COLO668 (cell line): ENCODE measurements around the gene MAP4K5.

ENCODE experiments used
- DNase-seq: peaks from one replicate; lab custom pipeline; 2025; ENCODE audit not compliant: unreplicated experiment; lab: John Stamatoyannopoulos, UW

MAP4K5 gene

DNA sequence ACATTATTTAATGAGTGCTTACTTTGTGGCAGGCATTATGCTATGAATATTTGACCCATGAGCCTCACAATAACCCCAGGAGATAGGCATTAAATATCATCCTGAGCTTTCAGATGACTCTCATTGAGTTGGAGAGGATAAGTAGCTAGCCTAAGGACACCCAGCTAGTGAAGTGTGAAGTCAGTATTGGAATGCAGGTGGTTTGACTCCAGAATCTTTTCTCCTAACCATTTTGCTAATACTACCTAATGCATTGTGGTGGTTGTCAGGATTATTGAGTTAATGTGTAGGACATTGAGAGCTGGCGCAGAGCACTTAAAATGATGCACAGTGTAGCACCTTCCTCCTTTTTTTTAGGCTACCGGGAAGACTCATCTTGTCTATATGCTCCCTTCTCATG lies 131.9 kb downstream of the MAP4K5 start:
- no peak for DNase-seq

DNA sequence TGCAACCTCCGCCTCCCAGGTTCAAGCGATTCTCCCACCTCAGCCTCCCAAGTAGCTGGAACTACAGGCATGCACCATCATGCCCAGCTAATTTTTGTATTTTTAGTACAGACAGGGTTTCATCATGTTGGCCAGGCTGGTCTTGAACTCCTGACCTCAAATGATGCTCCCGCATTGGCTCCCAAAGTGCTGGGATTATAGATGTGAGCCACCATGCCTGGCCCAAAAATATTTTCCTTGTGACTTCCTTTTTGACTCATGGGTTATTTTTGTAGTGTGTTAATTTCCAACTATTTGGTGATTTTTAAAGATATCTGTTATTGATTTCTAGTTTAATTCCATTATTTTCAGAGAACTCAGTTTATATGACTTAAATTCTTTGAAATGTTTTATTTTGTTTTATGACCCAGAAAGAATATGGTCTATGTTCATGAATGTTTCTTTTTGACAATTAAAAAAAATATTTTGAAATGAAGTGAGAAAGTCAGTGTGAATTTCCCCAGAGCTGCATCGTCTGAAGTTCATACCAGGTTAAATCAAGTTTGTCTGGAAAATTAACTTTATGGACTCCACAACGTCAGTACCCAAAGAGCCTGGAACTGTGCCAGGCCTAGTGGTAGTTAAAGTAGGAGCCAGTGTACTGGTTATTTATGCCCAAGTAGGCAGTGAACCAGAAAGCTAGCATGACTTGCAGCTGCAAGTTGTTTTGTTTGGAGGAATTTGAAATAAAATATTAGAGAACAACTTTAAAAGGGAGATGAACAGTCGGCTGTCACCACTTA lies 132.9 kb downstream of the MAP4K5 start:
- DNase-seq, result no peak

DNA sequence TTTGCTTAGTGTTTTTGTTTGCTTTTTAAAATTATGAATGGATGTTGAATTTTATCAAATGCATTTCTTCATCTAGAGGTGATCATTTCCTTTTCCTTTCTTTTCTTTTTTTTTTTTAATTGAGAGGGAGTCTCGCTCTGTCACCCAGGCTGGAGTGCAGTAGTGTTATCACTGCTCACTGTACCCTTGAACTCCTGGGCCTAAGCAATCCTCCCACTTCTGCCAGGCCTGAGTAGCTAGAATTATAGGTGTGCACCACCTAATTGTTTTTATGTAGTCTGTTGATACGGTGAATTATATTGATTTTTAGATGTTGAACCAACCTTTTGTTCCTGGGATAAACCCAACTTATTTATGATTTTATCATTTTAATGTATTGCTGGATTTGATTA lies 134.2 kb downstream of the MAP4K5 start:
- no peak for DNase-seq

DNA sequence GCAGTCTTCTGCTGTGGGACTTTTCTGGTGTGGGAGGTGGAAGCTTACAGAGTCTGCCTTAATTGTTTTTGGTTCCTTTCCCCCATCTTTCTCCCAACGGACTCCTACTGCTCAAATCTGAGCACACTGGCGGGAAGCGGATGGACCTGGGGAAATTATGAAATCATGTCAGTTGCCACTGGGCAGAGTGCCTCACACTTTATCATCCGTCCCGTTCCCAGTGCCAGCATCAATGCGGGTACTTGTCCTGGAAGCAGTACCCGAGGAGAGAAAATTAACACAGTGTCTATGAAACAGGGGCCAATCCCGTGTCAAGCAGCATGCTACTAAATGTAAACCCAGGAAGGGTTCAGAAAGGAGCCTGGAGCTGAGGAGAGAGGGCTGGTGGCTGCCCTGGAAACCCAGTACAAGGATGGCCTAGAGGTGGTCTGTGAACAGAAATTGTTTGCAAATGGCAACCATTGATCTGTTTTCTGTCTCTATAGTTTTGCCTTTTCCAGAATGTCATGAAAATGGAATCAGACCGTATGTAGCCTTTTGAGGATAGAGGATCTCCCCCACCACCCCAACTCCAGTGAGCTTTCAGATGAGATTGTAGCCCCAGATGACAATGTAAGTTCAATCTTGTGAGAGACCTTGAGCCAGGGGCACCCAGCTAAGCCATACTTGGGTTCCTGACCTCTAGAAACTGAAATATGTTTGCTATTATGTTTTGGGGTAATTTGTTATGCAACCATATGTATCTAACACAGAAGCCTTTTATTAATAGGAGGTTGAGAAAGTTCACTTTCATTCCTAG lies 134.8 kb downstream of the MAP4K5 start:
- DNase-seq, result no peak

DNA sequence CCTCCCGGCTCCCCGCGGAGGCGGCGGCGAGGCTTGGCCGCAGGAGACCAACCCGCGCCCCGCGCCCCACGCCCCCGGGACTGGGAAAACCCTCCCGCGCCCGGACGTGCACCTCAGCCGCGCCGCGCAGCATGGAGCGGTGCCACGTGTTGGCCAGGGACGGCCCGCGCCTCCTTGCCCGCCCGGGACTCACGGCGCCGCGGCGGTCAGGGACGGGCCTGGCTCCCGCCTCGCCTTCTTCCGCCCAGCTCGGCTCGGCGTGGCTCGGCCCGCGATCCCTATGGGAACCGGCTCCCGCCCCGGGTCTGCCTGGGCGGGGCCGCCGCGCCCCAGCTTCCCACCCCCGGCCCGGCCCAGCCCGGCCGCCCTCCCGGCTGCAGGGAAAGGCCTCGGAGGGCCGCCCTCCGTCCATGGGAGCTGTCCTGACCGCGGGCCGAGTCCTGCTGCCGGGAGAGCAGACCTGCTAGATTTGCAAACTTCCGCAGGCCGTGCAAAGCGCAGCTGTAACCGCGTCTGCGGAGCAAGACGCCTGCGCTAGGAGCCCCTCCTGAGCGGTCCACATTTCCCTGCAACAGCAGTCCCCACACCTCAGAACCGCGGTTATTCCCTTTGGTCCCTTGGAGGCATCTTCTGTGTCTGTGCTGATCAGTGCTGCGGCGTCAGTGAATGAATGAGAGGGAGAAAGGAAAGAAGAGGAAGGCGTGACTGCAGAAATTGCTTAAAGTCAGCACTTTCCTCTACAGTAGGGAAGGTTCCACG lies 135.6 kb downstream of the MAP4K5 start, which contains the start of gene CDKL1:
CDKL1 (minus strand) TSS at position 251 of the 759 bp plus-strand sequence. CDS start 1,013 bp downstream, outside the sequence.
- DNase-seq, result peak; percentile 84

DNA sequence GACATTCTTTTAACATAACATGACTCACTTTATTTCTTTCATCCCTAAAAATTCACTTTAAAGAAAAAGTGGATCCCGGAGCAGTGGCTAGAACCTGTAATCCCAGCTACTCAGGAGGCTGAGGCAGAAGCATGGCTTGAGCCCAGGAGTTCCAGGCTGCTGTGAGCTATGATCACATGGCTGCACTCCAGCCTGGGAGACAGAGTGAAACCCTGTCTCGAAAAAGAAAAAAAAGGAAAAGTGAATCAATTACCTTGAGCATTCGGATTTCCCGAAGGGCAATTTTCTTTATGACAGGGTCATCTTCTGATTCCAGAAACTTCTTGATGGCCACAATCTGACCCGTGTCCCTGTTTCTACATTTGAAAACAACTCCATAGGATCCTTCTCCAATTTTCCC lies 136.9 kb downstream of the MAP4K5 start:
- DNase-seq, result no peak

DNA sequence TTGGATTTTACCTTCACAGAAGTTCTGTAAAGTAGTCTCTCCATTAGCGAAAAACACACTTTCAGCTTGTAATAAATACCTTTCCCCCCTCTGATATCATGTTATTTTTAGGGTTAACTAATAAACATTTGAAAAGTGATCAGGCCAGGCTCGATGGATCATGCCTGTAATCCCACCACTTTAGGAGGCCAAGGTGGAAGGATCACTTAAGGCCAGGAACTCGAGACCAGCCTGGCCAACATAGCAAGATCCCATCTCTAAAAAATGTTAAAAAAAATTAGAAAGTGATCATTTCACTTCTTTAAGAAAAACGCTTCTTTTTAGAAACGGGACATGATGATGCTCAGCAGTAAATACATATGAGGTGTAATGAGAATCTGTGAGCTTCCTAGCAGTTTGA lies 137.7 kb downstream of the MAP4K5 start:
- DNase-seq, result no peak

DNA sequence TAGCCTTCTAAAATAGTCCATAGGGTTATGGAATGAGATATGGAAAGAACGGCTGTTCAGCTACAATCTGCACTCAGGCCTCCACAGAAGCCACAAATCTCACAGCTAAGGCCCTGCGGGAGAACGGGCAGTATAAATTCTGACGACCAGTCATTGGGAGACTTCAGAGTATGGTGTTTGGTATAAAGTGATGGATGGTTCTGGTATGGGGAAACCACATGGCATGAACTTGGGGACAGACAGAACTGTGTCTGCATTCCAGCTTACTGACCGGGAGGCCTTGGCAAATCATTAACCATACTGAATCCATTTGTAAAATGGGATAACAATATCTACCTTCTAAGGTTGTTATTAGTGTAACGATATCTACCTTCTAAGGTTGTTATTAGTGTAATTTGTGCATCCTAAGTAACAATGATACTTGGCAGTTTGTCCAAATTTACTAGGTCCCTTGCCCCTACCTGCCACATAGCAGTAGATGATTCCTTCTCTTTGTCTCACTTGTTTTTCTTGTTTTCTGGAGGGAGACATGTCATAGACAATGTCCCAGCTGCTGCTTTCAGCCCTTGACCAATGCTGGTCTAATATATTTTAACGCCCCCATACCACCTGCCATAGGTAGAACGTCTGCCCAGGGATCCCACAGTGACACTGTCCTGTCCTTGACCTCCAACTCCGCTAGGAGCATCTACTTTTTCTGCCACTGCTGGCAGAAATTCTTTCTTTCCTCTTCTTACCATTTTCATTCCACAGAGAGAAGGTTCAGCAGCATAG lies 142.5 kb downstream of the MAP4K5 start:
- no peak for DNase-seq

DNA sequence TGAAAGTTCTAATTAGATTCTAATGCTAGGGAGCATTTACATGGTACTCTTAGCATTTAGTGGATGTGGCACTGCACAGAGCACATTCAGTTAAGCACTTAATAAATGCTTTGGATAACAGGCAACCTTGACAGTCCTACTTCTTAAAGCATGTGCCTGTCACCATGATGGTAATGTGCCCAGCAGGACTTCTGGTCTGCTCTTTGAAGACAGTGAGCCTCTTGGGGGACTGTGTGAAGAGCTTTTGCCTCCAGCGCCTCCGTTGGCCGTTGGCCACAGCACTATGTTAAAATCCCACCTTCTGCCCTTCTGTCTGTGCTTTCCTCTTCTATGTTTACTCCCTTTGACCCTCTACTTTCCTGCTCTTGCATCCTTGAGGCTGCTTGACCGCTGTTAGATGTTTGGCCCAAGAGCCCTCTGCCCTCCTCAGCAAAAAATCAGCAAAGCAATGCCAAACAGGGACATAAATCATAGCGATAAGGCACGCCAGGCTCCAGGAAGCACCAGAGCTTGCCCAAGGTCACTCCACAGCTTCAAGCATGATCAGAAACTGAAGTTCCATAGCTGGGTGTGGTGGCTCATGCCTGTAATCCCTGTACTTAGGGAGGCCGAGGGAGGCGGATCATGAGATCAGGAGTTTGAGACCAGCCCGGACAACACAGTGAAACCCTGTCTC lies 144.0 kb downstream of the MAP4K5 start:
- DNase-seq, result no peak

DNA sequence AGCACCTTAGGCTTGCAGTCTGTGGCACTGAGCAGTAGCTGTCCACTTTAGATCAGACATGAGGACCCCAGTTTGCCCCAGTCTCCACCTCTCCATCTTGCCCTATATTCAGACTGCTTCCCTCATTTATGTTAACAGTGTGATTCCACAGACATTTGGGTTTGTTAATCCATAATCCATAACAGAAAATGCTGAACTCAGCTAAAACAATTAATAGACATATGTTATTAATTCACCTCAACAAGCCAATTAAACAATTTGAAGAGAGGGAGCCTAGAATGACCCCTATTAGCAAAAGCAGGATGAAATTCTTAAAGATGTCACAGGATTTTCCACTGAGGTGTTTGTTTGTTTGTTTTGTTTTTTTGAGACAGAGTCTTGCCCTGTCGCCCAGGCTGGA lies 144.8 kb downstream of the MAP4K5 start:
- DNase-seq, result no peak

DNA sequence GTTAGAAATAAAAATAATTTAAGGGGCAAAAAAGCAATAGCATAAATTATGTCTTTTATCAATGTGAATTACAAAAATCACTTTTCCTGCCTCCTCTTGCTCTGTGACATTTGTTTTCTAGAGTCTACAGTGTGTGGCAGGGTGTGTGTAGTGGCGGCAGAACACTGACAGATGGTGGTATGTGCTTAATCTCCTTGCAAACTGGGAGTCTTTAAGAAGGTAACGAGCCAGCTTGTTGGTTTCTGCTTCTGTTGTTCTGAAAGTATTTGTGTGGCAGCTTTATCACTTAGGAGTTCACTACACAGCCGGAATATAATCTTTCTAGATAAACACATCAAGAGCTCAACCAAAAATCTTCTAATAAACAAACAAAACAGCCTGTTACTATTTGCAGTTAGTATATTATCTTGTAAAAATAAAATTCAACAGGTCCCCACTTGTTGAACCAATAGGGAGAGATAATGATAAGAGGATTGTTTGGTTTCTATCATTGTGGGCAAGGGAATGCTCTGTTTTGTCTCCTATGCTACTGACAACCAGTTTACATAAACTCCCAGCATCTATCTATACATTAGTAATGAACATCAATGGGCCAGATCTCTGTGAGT lies 148.6 kb downstream of the MAP4K5 start:
- no peak for DNase-seq

DNA sequence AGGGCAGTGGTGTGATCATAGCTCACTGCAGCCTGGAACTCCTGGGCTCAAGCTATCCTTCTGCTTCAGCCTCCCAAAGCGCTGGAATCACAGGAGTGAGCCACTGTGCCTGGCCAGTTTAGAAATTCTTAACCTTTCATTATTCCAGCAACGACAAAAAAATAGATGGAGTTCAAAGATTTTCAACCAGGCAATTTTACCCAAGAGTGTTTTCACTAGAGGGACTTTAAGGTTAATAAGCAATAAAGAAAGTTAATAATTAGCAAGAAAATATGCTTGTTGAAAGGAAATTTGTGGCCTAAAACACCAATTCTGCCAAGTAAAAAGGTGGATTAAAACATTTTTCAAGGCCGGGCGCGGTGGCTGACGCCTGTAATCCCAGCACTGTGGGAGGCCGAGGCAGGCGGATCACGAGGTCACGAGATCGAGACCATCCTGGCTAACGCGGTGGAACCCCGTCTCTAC lies 150.5 kb downstream of the MAP4K5 start:
- no peak for DNase-seq

DNA sequence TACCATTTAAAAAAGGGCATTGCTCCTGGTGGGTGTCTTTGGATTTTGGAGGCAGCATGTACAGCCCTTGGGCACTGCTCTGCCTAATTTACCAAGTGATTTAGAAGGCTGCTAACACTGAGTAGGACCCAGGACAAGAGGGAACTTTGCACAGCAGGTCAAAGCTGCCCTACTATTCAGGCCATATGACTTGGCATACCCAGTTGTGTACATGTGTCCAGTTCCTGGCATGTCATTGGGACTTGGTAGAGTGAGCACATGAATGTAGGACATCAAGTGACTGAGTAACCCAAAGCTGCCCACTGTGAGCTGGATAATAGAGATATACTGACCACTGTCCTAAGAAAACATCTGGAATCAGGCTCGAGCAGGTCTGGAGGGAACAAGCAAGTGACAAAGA lies 151.4 kb downstream of the MAP4K5 start:
- no peak for DNase-seq

DNA sequence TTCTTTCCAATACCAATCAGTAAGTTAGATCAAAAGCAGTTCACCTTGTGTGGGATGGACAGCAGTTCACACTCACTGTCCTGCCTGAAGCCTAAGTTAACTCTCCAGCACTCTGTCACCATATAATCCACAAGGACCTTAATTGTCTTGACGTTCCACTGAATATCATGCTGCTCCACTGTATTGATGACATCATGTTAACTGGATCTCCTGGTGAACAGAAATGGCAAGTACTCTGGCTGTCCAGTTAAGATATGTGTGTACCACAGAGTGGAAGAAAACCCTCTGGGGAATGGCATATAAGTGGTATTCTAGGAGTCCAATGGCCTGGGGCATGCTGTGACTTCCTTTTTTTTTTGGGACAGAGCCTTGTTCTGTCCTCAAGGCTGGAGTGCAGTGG lies 151.9 kb downstream of the MAP4K5 start:
- no peak for DNase-seq

DNA sequence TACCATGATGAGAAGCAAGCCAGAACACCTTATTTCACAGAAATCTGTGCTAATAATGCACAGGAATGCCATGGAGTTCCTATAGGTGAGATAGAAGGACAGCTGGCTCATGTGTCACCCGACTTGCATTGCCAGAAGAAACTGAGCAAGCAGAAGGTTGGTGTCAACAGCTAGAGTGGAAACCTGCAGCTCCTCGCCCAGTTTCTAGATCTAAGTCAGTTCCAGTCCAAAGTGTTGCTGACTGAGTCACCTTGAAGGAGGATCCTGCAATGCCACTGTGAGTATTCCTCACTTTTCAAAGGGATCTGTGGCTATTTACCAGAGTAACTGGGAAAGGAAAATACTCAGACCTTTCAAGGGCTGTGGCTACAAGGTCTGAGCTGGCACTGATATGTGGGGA lies 152.8 kb downstream of the MAP4K5 start:
- DNase-seq, result no peak

DNA sequence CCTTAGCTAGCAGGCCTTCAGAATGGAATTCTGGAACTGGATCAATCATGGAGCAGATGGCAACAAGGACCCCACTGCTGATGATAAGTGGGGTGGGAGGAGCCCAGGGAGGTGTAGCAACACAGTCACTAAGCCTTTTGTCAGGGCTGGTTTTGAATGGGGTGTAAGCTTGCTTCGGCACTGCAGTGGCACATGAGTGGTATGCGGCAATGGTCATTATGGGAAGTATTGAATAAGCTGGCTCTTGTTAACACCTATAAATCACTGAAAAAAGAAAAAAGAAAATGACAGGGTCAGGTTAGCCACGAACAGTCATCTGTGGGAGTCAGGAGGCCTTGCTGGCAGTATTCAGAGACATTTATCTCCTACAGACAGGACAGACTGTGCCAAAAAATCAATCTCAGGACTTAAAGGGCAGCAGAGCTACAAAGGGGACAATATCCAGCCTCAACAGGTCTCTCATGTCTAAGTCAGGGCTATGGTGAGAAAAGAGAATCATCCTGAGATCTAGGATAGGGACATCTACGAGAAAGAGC lies 154.8 kb downstream of the MAP4K5 start:
- no peak for DNase-seq

DNA sequence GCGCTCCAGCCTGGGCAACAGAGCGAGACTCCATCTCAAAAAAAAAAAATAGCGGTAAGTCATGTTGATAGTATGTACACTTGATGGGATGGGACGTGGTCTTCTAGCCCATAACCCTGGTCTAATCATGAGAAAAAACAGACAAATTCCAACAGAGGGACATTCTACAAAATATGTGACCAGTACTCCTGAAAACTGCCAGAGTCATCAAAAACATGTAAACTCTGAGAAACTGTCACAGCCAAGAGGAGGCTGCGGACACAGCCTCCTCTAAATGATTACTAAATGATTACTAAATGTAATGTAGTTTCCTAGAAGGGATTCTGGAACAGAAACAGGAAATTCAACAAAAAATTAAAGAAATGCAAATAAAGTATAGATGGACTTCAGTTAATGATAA lies 156.6 kb downstream of the MAP4K5 start:
- no peak for DNase-seq

DNA sequence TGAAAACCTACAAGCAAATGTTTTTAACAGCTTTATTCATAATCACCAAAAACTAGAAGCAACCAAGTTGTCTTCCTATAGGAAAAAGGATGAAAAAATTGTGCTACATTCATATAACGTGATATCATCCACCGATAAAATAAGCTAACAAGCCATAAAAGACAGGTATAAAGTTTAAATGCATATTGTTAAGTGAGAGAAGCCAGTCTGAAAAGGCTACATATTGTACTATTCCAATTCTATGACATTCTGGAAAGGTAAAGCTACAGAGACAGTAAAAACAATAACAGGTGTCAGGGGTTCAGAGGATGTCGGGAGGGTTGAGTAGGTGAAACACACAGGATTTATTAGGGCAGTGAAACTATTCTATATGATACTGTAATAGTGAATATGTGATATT lies 158.4 kb downstream of the MAP4K5 start:
- no peak for DNase-seq

DNA sequence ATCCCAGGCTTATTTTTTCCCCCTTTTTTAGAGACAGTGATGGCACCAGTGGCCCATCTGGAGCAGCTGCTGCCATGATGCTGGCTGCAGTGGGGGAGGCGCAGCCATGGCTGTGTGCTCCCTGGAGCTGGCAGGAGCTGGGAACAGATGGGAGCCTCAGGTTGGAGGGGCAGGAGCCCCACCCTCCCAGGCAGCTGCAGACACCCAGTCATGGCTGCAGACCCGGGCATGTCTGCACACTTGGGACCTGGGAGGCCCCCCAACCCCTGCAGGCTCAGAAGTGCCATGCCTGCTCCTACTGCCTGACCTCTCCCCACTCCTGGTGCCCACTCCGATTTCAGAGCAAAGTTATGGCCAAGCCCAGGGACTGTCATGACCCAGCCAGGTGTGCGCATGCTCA lies 160.8 kb downstream of the MAP4K5 start:
- no peak for DNase-seq
